Body of pancreas (tissue), 4 donors: Measurements from ENCODE around the gene CCDC86.

Experiments
- CTCF ChIP-seq, 7 experiments: fragments of 450-650 bp in 4 of 7; fragments of 200-600 bp in 3 of 7; sonication (generic) in 3 of 7; IDR thresholded peaks; one replicate each; pipeline ENCODE4 v1.5.1; 2016 to 2019; ENCODE audit warnings: antibody characterized with exemption in 7 of 7
- POLR2A ChIP-seq, 3 donors: fragments of 450-650 bp; IDR thresholded peaks; one replicate each; pipeline ENCODE4 v1.6.1; 2016; ENCODE audit warnings: antibody characterized with exemption in 3 of 3, mild to moderate bottlenecking in 2 of 3

GRCh38 chr11:60814112-60814511 lies 27.8 kb upstream of the CCDC86 start:
- TF ChIP-seq POLR2A (IDR thresholded peaks at IDR 0.05) (no peak), CTCF (IDR thresholded peaks at IDR 0.05) (no peak)
